Suprapubic skin (tissue), 3 donors: Measurements from ENCODE around the gene SYT12.

Source experiments
- CTCF ChIP-seq, 2 donors: fragments of 200-600 bp in 1 of 2; fragments of 450-650 bp in 1 of 2; sonication (generic) in 1 of 2; IDR thresholded peaks; one replicate each; pipeline ENCODE4 v1.5.1; 2016 to 2019; ENCODE audit warnings: antibody characterized with exemption in 2 of 2, mild to moderate bottlenecking in 1 of 2, moderate library complexity in 1 of 2
- POLR2AphosphoS5 ChIP-seq, 3 donors: sonication (generic); formaldehyde crosslinking; IDR thresholded peaks; one replicate each; pipeline ENCODE4 v1.6.1; 2017; ENCODE audit warnings: antibody characterized with exemption in 3 of 3

GRCh38 chr11:67013511-67014045, 9.4 kb upstream of the SYT12 start:
- TF ChIP-seq CTCF (IDR thresholded peaks at IDR 0.05) (no peak), POLR2AphosphoS5 (IDR thresholded peaks at IDR 0.05) (no peak)
